GM12872 (cell line): ENCODE measurements around the gene KIF26B.

Source experiments
- TF ChIP-seq, protein P1 (sequence below): IDR thresholded peaks from 3 replicates; pipeline ENCODE4 v1.5.1; 2011; ENCODE audit warnings: low read depth, mild to moderate bottlenecking, low read length, moderate library complexity; ENCODE audit not compliant: insufficient read depth

Gene KIF26B

DNA sequence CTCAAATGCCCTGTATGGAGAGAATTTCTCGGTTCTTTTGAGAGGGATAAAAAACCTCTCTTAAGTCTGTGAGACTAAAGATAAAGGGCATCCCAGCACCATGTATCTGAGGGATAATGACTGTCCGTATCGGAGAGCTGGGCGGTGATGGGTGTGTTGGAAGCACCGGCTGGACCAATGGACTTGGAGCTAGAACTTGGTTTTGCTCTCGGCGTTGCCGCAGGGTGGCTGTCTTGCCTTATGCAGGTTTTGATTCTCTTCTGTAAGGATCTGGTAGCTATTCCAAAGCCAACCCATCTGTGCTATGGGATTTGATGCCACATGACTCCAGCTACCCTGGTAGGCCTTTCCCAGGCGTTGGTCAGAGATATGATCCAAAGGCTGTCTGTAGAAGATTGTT, 348.8 kb downstream of the KIF26B start:
- TF ChIP-seq, protein P1, sequence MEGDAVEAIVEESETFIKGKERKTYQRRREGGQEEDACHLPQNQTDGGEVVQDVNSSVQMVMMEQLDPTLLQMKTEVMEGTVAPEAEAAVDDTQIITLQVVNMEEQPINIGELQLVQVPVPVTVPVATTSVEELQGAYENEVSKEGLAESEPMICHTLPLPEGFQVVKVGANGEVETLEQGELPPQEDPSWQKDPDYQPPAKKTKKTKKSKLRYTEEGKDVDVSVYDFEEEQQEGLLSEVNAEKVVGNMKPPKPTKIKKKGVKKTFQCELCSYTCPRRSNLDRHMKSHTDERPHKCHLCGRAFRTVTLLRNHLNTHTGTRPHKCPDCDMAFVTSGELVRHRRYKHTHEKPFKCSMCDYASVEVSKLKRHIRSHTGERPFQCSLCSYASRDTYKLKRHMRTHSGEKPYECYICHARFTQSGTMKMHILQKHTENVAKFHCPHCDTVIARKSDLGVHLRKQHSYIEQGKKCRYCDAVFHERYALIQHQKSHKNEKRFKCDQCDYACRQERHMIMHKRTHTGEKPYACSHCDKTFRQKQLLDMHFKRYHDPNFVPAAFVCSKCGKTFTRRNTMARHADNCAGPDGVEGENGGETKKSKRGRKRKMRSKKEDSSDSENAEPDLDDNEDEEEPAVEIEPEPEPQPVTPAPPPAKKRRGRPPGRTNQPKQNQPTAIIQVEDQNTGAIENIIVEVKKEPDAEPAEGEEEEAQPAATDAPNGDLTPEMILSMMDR: no peak

DNA sequence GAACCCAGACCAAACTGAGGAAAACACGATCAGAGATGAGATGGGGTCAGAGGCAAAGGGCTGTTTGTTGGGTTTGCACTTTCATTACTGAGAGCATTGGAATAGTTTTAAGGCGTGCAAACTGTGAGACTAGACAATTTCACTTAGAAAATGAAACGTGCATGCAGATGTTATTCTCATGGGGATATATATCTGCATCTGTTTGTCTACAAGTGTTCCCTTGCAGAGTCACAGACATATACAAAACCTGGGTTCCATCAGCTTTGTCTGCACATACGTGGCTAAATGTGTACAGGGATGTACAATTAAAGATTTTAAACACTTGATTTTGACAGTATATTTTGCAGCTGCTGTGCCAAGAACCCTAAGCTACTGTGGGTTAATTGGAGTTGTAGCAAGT, 355.4 kb downstream of the KIF26B start:
- TF ChIP-seq, protein P1: no peak

DNA sequence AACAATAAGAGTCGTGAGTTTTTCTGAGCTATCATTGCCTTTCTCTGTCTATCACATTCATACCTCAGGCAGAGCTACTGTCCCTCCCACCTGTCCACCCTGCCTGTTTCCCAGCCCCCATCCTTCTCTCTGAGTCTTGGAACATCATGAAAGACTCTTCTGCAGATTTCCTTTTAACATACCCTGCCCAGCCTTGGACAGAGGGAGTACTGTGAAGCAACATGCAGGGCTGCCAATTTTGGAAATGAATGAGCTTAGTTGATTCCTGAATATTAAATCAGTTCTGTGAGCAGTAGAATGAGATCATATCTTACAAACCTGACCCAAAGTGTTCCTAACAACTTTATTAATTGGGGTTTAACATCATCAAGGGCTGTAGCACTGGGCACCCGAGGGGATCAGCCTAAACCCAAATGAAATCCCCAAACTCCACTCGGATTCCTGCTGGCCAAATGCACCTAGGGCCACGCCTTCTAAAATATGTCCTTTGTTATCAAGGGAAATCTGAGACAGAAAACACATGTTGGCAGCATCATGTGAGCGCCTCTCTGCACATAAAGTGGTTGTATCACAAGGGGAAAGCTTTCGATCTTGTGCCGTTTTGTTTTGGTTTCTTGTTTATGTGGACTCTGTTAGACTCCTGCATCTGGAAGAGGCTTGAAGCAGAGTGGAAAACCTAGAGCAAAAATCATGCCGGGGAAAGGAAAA, 357.6 kb downstream of the KIF26B start:
- TF ChIP-seq, protein P1: no peak

DNA sequence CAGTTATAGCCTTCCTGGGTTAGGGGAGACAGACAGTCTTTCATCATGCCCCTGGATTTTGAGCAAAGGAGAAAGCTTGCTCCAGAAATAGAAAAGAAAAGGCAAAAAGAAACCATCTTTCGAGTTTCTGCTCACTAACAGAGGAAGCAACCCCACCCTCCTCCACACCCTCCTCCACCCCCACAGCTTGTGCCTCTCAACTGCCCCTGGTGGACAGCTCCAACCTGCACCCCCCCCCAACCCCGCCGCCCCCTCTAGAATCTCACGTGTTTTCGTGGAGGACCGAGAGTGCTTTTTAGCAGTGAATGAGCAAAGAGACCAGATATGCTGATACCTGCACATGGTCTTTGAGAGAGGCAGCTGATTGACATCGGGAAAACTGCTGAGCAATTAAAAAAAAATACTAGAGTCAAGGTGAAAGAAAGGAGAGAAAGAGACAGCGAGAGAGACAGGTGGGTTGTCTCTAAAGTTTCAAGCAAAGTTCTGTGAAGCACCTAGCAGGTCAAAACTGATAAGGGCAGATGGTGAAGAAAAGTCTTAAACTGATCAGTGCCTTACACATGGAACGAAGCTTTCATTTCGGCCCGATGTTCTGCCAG, 358.3 kb downstream of the KIF26B start:
- TF ChIP-seq, protein P1: no peak

DNA sequence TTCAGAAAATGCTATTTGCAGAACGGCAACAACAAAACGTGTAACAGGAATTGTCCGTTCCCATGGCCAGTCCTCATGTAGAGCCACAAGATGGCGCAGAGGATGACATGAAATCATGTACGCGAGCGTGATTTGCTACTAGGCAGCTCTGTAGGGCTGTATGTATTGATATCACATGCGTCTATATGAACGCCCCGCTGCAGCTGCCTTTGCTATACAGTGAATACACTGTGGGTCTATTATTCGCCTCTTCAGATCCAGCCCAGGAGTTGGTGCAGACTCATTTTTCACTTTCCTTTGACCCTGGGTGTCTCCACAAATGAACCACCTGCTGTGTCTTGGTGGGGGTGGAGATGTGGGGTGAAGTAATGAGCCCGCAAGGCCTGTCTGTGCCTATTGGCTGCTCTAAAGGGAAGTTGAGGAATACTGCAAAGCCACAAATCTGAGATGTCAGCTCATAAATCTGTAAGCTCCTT, 361.5 kb downstream of the KIF26B start:
- TF ChIP-seq, protein P1: 0 out of 3 replicates have a peak, but pooled peaks have one; percentile 22

DNA sequence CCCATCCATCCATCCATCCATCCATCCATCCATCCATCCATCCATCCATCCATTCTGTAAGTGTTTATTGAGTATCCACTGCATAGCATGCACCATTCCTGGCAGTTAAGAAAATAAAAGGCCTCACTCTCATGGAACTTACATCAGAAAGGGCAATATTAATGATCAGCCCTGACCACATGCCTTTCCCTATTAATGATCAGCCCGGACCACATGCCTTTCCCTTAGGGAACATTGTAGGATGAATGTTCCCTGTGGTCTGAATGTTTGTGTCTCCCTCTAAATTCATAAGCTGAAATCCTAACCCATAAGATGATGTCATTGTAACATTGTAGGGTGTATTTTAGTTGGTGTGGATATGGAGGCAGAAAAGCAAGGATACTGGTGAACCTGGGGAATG, 365.8 kb downstream of the KIF26B start:
- TF ChIP-seq, protein P1: no peak

DNA sequence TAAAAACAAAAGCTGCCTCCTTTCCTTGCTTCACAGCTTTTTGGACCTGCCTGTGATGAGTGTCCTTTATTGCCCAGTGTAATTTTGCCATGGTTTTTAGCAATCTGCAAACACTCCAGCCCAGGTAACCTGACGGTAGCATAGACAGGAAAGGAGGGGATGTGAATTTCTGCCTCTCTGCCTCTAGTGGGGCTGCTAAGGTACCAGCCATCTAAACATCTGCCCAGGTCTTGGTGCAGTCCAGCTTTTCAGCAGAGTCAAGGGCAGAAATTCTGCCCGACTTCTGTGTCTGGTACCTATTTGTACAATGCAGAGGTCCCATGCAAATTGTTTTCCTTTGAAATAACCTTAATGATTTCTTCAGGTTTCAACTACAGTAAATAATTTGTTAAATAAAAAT, 371.4 kb downstream of the KIF26B start:
- TF ChIP-seq, protein P1: no peak
